Panc1 (cell line): ENCODE data around the gene CCSER2. TPM values are rescaled to one million over a fixed set of nuclear protein-coding genes. Genes with fewer than 3 reads are reported as not detected.

ENCODE experiments used
- ATAC-seq: fragments of 200-7000 bp; cut with Tn5 transposase; 2 replicates; pipeline ENCODE4 v1.9.1; 2020; ENCODE audit warnings: mild to moderate bottlenecking, moderate library complexity
- BruUV-seq: library from RNA; stranded (reverse); fragments of 400-500 nt; replicated peaks from 2 replicates; lab custom pipeline; 2021; lab: Mats Ljungman, UMichigan
- CTCF ChIA-PET: fragments of 300-600 bp; sonication (Branson Sonifier 250); formaldehyde crosslinking; loops from one replicate; lab custom pipeline; 2022; ENCODE audit warnings: antibody characterized with exemption; lab: Charles Lee
- POLR2A ChIA-PET: fragments of 300-600 bp; sonication (Branson Sonifier 250); formaldehyde crosslinking; loops from one replicate; lab custom pipeline; 2022; ENCODE audit warnings: antibody characterized with exemption; lab: Charles Lee
- DNase-seq: peaks from one replicate; pipeline ENCODE4 v3.0.0-alpha.2; 2010; ENCODE audit warnings: low read depth, low spot score
- H3K27ac ChIP-seq: 2 replicates; pipeline ENCODE4 v1.5.1; 2011; ENCODE audit warnings: mild to moderate bottlenecking, low read length, inconsistent platforms
- H3K27me3 ChIP-seq: fragments of 200-500 bp; sonication (Bioruptor generic); 2 replicates; pipeline ENCODE4 v1.6.0; 2014; ENCODE audit warnings: low read length, inconsistent platforms; ENCODE audit not compliant: control insufficient read depth, insufficient read depth
- H3K36me3 ChIP-seq: fragments of 200-500 bp; sonication (Bioruptor generic); 2 replicates; pipeline ENCODE4 v1.5.1; 2014; ENCODE audit warnings: inconsistent platforms, mild to moderate bottlenecking, low read length, moderate library complexity; ENCODE audit not compliant: control insufficient read depth, insufficient read depth
- H3K4me1 ChIP-seq: 2 replicates; pipeline ENCODE4 v1.5.1; 2011; ENCODE audit warnings: inconsistent platforms, mild to moderate bottlenecking, low read length, moderate library complexity; ENCODE audit not compliant: control insufficient read depth, insufficient read depth
- H3K4me3 ChIP-seq, 2 experiments: 2 replicates each; pipeline ENCODE4 v1.5.1; 2011 to 2012; ENCODE audit warnings: low read depth in 2 of 2, low read length in 2 of 2, mild to moderate bottlenecking in 2 of 2, inconsistent platforms in 1 of 2, moderate library complexity in 1 of 2
- H3K9me3 ChIP-seq: fragments of 200-500 bp; sonication (Bioruptor generic); 2 replicates; pipeline ENCODE4 v1.5.1; 2014; ENCODE audit warnings: low read depth, mild to moderate bottlenecking, inconsistent platforms, low read length, moderate library complexity; ENCODE audit not compliant: control insufficient read depth, insufficient read depth
- POLR2AphosphoS5 ChIP-seq: IDR thresholded peaks from 2 replicates; pipeline ENCODE4 v1.6.1; 2012; ENCODE audit warnings: mild to moderate bottlenecking, low read depth, low read length, moderate library complexity
- SIN3A ChIP-seq: IDR thresholded peaks from 2 replicates; pipeline ENCODE4 v1.6.1; 2012; ENCODE audit warnings: low read depth, mild to moderate bottlenecking, low read length, moderate library complexity, borderline replicate concordance; ENCODE audit not compliant: insufficient read depth
- TCF7L2 ChIP-seq: IDR thresholded peaks from 2 replicates; pipeline ENCODE4 v1.6.1; 2011; ENCODE audit warnings: mild to moderate bottlenecking, low read depth, low read length, inconsistent platforms
- in situ Hi-C: cut with HindIII; loops from 2 replicates; pipeline ENCODE4 v1.10.0; 2016; ENCODE audit warnings: low sequenced_read_pairs, low pct_unique_long_range_greater_than_20kb
- intact Hi-C: fragments of 100-400 bp; cut with micrococcal nuclease; formaldehyde crosslinking; loops from one replicate; pipeline ENCODE4 v1.10.0; 2022; ENCODE audit not compliant: unreplicated experiment
- total RNA-seq: library from RNA; stranded (reverse); gene quantifications from one replicate; pipeline ENCODE4 v1.2.1, GENCODE V29; 2021; ENCODE audit not compliant: unreplicated experiment
- TF ChIP-seq, protein P1 (sequence below): fragments of 450-650 bp; IDR thresholded peaks from 2 replicates; pipeline ENCODE4 v1.5.1; 2017; ENCODE audit warnings: mild to moderate bottlenecking
- TF ChIP-seq, protein P2 (sequence below), 2 experiments: IDR thresholded peaks; 2 replicates each; pipeline ENCODE4 v1.6.1; 2011 to 2012; ENCODE audit warnings: low read depth in 2 of 2, control low read depth in 1 of 2, low read length in 1 of 2, mild to moderate bottlenecking in 1 of 2, moderate library complexity in 1 of 2; ENCODE audit not compliant: insufficient read depth in 1 of 2

CCSER2 gene
- total RNA-seq, 1 experiment from 2014 or later: 63.7 TPM

DNA sequence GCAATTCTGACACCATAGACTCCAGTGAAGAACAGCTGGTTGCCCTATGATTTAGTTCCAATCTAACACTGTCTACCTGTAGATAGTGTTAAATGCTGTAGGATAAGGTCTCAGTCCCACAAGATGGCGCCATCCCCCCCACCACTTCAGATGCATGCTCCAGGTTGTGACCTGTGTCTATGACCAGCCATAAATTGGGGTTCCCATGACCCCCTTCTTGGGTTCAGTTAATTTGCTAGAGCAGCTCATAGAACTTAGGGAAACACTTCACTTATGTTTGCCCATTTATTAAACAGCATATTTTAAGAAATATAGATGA is 13.1 kb downstream of the CCSER2 start:
- TF ChIP-seq, protein P1, sequence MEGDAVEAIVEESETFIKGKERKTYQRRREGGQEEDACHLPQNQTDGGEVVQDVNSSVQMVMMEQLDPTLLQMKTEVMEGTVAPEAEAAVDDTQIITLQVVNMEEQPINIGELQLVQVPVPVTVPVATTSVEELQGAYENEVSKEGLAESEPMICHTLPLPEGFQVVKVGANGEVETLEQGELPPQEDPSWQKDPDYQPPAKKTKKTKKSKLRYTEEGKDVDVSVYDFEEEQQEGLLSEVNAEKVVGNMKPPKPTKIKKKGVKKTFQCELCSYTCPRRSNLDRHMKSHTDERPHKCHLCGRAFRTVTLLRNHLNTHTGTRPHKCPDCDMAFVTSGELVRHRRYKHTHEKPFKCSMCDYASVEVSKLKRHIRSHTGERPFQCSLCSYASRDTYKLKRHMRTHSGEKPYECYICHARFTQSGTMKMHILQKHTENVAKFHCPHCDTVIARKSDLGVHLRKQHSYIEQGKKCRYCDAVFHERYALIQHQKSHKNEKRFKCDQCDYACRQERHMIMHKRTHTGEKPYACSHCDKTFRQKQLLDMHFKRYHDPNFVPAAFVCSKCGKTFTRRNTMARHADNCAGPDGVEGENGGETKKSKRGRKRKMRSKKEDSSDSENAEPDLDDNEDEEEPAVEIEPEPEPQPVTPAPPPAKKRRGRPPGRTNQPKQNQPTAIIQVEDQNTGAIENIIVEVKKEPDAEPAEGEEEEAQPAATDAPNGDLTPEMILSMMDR: peak; percentile 47
- TF ChIP-seq SIN3A: no peak
- intact Hi-C loops: no loop called here
- DNase-seq: no peak
- H3K27me3 ChIP-seq: no peaks in the 10 kb centered on the region
- ChIA-PET CTCF (interaction anchor here (0.6 kb wide), 2 partner anchors 10 to 672 kb away, joined by 5 to 6 read pairs; no protein-coding TSS in a partner anchor), POLR2A (no interaction called here)
- no peaks in the 10 kb centered on the region for H3K9me3 ChIP-seq
- no peaks in the 10 kb centered on the region for H3K36me3 ChIP-seq
- no peaks in the 10 kb centered on the region for H3K4me1 ChIP-seq
- H3K27ac ChIP-seq: no peak overlapping the region
- no peak overlapping the region for H3K4me3 ChIP-seq
- no peak for ATAC-seq
- in situ Hi-C loops: no loop called here
- no TSS peak for BruUV-seq

DNA sequence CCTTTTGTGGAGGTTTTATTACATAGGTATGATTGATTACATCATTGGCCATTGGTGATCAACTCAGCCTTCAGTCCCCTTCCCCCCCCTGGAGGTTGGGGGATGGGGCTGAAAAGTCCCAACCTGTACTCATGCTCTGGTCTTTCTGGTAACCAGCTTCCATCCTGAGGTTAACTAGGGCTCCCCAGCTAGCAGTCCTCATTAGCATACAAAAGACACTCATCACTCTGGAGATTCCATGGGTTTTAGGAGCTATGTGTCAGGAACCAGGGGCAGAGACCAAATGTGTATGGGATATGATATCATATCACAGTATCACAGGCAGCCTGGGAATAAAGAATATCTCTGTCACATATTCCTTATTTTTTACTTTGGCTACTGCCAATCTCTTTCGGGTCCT is 13.6 kb downstream of the CCSER2 start:
- Histone ChIP-seq H3K9me3 (no peaks in the 10 kb centered on the region), H3K36me3 (no peaks in the 10 kb centered on the region), H3K27ac (no peak overlapping the region), H3K4me1 (no peaks in the 10 kb centered on the region), H3K27me3 (no peaks in the 10 kb centered on the region), H3K4me3 (no peak overlapping the region)
- ChIA-PET POLR2A (no interaction called here), CTCF (interaction anchor here (0.6 kb wide), 2 partner anchors 9 to 671 kb away, joined by 5 to 6 read pairs; no protein-coding TSS in a partner anchor)
- BruUV-seq: no TSS peak
- ATAC-seq (no peak), DNase-seq (no peak)
- no peak for TF ChIP-seq TCF7L2
- TF ChIP-seq POLR2AphosphoS5: no peak
- TF ChIP-seq, protein P1: no peak
- no peak for TF ChIP-seq SIN3A
- TF ChIP-seq, protein P2, sequence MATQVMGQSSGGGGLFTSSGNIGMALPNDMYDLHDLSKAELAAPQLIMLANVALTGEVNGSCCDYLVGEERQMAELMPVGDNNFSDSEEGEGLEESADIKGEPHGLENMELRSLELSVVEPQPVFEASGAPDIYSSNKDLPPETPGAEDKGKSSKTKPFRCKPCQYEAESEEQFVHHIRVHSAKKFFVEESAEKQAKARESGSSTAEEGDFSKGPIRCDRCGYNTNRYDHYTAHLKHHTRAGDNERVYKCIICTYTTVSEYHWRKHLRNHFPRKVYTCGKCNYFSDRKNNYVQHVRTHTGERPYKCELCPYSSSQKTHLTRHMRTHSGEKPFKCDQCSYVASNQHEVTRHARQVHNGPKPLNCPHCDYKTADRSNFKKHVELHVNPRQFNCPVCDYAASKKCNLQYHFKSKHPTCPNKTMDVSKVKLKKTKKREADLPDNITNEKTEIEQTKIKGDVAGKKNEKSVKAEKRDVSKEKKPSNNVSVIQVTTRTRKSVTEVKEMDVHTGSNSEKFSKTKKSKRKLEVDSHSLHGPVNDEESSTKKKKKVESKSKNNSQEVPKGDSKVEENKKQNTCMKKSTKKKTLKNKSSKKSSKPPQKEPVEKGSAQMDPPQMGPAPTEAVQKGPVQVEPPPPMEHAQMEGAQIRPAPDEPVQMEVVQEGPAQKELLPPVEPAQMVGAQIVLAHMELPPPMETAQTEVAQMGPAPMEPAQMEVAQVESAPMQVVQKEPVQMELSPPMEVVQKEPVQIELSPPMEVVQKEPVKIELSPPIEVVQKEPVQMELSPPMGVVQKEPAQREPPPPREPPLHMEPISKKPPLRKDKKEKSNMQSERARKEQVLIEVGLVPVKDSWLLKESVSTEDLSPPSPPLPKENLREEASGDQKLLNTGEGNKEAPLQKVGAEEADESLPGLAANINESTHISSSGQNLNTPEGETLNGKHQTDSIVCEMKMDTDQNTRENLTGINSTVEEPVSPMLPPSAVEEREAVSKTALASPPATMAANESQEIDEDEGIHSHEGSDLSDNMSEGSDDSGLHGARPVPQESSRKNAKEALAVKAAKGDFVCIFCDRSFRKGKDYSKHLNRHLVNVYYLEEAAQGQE (IDR thresholded peaks at IDR 0.05; ENCODE audit: insufficient read depth in 1 of 2, low read depth in 2 of 2, low read length in 1 of 2): no peak
- in situ Hi-C loops (no loop called here), intact Hi-C loops (no loop called here)

DNA sequence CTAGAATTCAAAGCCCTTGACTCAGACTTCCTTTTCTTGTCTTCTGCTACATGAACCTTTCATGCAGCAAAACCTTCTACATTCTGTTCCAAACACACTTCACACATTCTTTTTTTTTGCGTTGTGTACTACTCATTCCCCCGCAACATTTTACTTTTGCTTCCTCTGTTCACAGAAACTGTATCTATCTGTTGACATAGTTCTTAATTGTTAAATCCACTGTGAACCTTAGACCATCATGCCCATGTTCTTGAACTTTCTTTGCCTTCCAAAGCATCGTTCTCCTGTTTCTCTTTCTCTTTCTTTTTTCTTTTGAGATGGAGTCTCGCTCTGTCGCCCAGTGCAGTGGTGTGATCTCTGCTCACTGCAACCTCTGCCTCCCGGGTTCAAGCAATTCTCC is 14.2 kb downstream of the CCSER2 start:
- POLR2A ChIA-PET: interaction anchor here (0.6 kb wide), 1 partner anchor 39 kb away, joined by 3 read pairs; no protein-coding TSS in a partner anchor
- intact Hi-C loops (no loop called here), in situ Hi-C loops (no loop called here)
- CTCF ChIA-PET: no interaction called here
- DNase-seq (no peak), ATAC-seq (no peak)
- TF ChIP-seq SIN3A (no peak), POLR2AphosphoS5 (no peak), TCF7L2 (no peak)
- TF ChIP-seq, protein P1: no peak
- TF ChIP-seq, protein P2 (IDR thresholded peaks at IDR 0.05; ENCODE audit: insufficient read depth in 1 of 2, low read depth in 2 of 2, low read length in 1 of 2): no peak
- Histone ChIP-seq H3K36me3 (no peaks in the 10 kb centered on the region), H3K27ac (no peak overlapping the region), H3K9me3 (no peaks in the 10 kb centered on the region), H3K4me1 (no peaks in the 10 kb centered on the region), H3K4me3 (no peak overlapping the region), H3K27me3 (no peaks in the 10 kb centered on the region)
- BruUV-seq: no TSS peak
